ENCODE measurements around the gene MOCS3.
A peak's percentile ranks its signal among the peaks of the same experiment; 100 is the strongest.
"Not testable (repeated sequence)": the region's sequence is repeated elsewhere in the genome, so short reads cannot be mapped to it uniquely, and the experiment has no call there.

The MOCS3 gene

GRCh38 chr20:50932016-50932485, 26.6 kb upstream of the MOCS3 start:
- DNase-seq (ENCODE audit: low read depth): no peak

DNA sequence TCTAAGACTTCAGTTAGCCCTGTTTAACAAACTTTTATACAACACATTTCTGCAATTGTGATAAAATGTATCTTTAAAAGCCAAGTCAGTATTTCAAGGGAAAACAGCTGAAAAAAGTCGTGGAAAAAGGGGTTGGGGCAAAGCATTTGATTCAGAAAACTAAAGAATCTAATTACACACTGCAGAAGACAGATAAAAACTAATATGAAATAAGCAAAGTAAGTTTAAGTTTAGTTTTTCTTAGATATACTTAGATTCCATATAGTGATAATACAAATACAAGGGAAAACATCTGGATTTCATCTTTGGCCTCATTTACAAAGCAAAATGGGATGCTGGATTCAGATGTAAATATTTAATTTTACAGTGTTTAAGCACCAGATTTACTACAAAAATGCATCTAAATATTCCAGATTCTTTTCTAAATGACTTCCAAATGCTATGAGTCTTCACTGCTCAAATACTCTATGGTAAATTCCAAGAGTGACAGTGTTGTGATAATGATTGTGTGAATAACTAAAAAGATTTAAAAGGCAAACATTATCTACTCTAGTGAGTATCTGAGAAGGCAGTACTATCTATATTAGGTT, 25.8 kb upstream of the MOCS3 start:
- DNase-seq (ENCODE audit: low read depth): no peak

DNA sequence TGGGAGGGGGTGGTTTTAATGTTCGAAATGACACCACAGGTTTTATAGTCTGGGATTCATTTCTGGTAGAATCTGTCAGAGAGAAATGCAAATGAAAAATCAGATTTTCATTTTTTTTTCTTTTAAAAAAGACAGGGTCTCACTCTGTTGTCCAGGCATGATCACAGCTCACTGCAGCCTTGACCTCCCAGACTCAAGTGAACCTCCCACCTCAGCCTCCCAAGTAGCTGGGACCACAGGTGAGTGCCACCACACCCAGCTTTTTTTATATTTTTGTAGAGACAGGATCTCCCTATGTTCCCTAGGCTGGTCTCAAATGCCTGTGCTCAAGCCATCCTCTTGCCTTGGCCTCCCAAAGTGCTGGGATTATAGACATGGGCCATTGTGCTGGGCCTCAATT, 25.0 kb upstream of the MOCS3 start:
- no peak for DNase-seq (ENCODE audit: low read depth)

- DNase-seq (ENCODE audit: low read depth): no peak
These were observed 15.5 kb upstream of the MOCS3 start for GRCh38 chr20:50943069-50943468.

DNA sequence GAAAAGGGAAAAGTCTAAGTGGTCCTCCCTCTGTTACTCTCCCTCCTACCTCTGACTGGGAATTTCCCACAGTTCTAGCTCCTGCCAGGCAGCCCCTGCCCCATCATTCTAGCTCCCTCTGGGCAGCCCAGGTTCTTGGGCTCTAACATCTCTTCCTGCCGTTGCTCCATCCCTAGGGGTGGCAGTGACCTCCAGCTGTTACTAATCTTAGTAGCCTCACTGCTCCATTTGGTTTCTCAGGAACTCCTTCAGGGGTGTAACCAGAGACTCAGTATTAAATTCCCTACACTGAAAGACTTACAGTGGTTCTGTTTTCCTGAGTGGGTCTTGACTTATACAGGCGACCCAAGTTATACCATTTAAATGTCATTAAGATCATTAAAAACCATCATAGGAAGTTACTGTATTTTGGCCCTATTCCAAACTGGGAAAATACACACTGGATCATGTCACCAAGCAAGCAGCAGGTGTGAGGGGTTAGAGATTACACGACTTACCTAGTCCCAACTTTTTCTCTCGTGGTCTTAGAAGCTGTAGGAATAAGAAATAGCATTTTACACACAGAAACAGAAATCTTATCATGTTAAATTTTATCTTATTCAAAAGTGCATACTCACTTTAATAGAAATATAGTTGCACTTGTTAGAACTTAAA, 10.4 kb upstream of the MOCS3 start:
- no peak for DNase-seq (ENCODE audit: low read depth)

DNA sequence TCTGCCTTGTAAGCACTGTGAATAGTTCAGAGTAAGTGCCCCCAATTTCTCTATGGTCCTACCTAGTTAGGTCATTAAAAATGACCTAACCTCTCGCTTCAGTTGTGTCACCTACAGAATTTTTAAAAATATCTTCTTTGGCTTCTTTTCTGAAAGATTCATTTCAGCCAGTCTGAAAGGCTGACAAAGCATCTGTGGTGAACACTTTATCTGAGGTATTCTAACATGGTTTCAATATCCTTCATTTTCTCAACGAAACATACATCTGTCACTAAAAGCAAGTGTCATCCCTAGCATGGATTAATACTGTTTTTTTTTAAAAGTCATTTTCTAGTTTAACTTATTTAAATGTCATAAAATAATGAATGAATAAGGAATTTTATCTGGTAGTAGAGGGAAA, 5.4 kb upstream of the MOCS3 start:
- no peak for DNase-seq (ENCODE audit: low read depth)

- DNase-seq (ENCODE audit: low read depth): no peak
These were observed 4.8 kb upstream of the MOCS3 start for GRCh38 chr20:50953821-50954220.

DNA sequence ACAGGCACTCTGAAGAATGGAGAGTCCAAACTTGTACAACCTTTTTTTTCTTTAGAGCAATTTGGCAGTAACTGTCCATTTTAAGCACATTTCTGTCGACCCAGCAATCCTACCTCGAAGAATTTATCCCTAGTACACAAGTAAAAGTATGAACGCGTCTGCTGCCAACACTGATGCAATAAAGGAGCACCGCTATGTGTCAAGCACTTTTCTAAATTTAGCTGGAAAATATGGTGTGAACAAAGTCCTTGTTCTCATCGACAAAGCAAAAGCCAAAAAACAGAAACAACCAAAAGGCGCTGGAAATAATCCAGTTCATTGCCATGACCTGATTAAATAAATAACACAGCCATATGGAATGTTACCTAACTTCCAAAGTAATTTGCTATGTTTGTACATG, 1.3 kb upstream of the MOCS3 start:
- no peak for DNase-seq (ENCODE audit: low read depth)

DNA sequence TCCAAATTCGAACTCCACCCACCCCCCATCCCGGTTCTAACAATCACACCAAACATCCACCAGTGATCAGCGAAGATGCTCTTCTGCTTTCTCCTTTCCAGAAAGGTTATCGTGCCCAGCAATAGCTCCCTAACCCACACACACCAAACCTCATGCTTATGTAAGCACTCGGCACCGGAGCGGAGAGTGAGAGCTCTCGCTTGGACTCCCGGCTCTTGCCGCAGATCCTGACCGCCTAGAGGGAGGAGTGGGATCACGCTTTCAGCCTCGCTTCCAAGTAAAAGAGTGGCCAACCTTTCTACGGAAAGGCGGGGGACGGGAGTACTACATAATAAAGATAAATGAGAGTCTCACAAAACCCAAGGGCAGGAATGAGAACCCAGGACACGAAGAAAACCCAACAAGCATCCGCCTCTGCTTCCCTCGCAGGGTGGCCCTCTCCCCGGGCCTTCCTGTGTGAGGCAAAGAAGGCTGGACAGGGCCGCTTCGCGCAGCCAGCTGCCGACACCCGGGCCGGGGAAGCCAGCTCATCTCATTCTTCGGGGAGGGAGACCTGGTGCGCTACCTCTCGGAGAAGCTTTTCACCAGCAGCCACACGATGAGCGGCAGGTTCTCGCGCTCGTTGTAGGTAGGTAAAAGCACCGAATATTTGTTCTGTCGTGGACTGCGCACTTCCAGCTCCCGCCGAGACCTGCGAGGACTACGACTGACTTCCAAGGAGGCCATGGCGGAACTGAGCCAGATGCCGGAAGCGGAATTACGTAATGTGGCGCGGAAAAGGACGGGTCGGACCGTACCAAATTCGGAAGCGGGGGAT, 612 bp upstream of the MOCS3 start, which contains the start of gene DPM1:
Gene DPM1, minus strand, starts transcription at position 735 of the 817 bp plus-strand sequence. Its CDS starts 9 bp downstream, at position 726.
- DNase-seq (ENCODE audit: low read depth): peak; percentile 65

- no peak for DNase-seq (ENCODE audit: low read depth)
These were observed 1.0 kb downstream of the MOCS3 start for GRCh38 chr20:50959543-50960126.

DNA sequence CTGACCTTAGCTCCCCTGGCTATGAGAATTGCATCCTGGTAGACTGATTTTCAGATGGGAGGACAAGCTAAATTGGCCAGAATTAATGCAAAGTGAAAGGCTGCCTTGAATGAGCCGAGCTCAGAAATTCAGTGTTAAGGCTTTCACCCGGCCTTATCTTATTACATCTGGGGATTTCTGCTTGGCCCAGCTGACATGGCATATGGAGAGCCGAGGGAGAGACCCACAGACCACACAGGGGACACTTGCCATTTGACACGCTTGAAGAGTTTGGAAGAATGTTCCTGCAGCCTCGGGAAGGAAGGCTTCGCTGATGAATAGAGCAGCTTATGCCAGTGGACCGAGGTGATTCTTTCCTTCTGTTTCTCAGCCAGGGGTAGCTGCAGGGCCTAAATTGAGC, 9.0 kb downstream of the MOCS3 start:
- DNase-seq (ENCODE audit: low read depth): no peak

DNA sequence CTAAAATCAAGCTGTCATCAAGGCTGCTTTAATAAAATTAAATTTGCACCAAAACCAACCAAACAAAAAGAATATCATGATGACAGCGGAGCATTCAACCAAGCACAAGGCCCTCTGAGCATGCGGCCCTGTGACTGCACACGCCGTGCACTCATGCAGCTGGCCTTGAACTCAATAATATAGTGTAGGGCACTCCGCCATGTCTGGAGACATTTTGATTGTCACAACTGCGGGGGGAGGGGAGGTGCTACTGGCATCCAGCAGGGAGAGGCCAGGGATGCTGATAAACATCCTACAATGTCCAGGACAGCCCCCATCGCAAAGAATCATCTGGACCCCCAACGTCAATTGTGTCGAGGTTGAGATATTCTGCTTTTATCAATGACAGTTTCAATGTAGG, 9.7 kb downstream of the MOCS3 start:
- no peak for DNase-seq (ENCODE audit: low read depth)

GRCh38 chr20:50969435-50969834, 10.8 kb downstream of the MOCS3 start:
- DNase-seq (ENCODE audit: low read depth): no peak

GRCh38 chr20:50969912-50970311, 11.3 kb downstream of the MOCS3 start:
- no peak for DNase-seq (ENCODE audit: low read depth)

DNA sequence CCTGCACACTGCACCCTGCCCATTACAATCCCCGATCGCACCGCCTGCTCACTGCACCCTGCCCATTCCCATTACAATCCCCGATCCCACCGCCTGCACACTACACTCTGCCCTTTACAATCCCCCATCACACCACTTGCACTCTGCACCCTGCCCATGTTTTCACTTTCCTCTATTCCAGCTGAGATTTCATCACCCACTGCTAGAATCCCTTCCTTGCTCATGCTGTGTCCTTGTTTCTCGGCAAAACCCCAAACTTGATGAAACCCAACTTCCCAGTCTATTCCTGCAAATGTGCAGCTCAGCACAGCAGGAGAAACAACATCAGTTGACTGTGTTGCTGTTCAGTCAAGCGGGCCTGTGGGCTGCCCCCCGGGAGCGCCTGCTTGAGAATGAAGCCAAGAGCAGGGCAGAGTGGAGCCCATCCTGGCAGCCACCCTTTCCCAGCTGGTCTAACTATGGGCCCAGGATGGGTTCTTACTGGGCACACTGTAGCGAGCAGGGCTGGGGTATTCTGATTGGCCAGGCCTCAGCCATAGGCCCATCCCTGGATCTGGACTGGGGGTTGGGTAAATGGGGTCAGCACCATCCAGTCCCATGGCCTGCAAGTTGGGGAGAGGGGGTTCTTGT, 17.2 kb downstream of the MOCS3 start:
- no peak for DNase-seq (ENCODE audit: low read depth)

GRCh38 chr20:50977066-50978021, 18.7 kb downstream of the MOCS3 start:
- no peak for DNase-seq (ENCODE audit: low read depth)

GRCh38 chr20:50978533-50978932, 19.9 kb downstream of the MOCS3 start:
- DNase-seq (ENCODE audit: low read depth): not testable (repeated sequence)

- no peak for DNase-seq (ENCODE audit: low read depth)
These were observed 21.6 kb downstream of the MOCS3 start for GRCh38 chr20:50980071-50980681.

DNA sequence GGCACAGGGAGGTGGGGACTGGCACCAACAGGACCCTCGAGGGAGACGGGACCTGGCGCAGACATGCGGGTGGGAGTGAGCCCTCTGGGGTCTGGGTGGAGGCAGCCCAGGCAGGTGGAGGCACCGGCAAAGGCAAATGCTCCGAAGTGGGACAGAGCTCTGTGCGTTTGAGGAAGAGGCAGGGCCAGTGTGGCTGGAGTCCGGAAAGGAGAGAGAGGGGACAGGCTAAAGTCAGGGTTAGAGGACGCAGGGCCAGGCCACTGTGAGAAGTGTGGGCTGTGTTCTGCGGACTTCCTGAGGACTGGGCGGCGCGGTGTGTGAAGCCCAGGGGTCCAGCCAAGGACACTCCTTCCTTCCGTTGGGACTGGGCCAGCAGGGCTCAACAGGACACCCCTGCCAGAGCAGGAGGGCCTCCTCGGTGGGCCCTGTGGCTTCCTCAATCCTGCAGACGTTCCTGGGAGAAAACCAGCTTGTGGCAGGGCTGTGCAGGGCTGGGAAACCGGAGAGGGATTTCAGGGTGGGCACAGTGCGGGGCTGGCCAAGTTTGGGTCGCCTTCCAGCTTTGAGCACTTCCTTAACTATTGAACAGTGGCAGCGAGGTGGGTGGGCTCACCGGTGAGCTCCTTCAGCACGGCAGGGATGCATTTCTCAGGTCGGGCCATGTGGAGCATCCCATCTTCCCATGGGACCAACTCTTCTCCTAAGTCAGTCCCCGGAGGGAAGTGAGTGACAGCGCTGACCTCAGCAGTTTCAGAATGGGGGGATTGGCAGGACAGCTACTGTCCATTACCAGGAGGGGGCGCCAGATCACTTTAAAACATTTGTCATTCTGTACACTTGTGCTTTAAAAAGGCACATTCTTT, 22.5 kb downstream of the MOCS3 start:
- peak; percentile 41 for DNase-seq (ENCODE audit: low read depth)

- DNase-seq (ENCODE audit: low read depth): no peak
These were observed 23.1 kb downstream of the MOCS3 start for GRCh38 chr20:50981714-50982048.
